CD1c-positive myeloid dendritic cell (primary cell): ENCODE measurements around the gene TMED10.

Experiments used
- DNase-seq: peaks from one replicate; pipeline ENCODE4 v3.0.0-alpha.2; 2016; ENCODE audit errors: extremely low spot score

TMED10 gene

GRCh38 chr14:75176142-75176820 lies at the start of gene TMED10:
Gene TMED10, minus strand, starts transcription at chr14:75176612. Its CDS starts 33 bp downstream, at chr14:75176579.
- peak; percentile 96 for DNase-seq

GRCh38 chr14:75224561-75224960 lies 48.1 kb upstream of the TMED10 start:
- no peak for DNase-seq

GRCh38 chr14:75223664-75224154 lies 47.3 kb upstream of the TMED10 start:
- peak; percentile 92 for DNase-seq

- DNase-seq: peak; percentile 94
These were observed 45.8 kb upstream of the TMED10 start for GRCh38 chr14:75222208-75222701.

GRCh38 chr14:75221797-75222196 lies 45.4 kb upstream of the TMED10 start:
- DNase-seq: no peak

- peak; percentile 75 for DNase-seq
These were observed 43.7 kb upstream of the TMED10 start for GRCh38 chr14:75220156-75220555.

GRCh38 chr14:75217508-75218206 lies 41.2 kb upstream of the TMED10 start:
- no peak for DNase-seq

- no peak for DNase-seq
These were observed 40.1 kb upstream of the TMED10 start for GRCh38 chr14:75216427-75217006.

GRCh38 chr14:75215520-75215919 lies 39.1 kb upstream of the TMED10 start:
- DNase-seq: no peak

GRCh38 chr14:75214558-75214957 lies 38.1 kb upstream of the TMED10 start:
- no peak for DNase-seq

- no peak for DNase-seq
These were observed 36.8 kb upstream of the TMED10 start for GRCh38 chr14:75213172-75213571.

GRCh38 chr14:75208843-75209242 lies 32.4 kb upstream of the TMED10 start:
- DNase-seq: no peak

GRCh38 chr14:75206190-75206589 lies 29.8 kb upstream of the TMED10 start:
- no peak for DNase-seq

GRCh38 chr14:75205591-75205990 lies 29.2 kb upstream of the TMED10 start:
- DNase-seq: peak; percentile 59

GRCh38 chr14:75204116-75204515 lies 27.7 kb upstream of the TMED10 start:
- no peak for DNase-seq

- DNase-seq: no peak
These were observed 26.2 kb upstream of the TMED10 start for GRCh38 chr14:75202657-75203056.

GRCh38 chr14:75201087-75201486 lies 24.7 kb upstream of the TMED10 start:
- DNase-seq: no peak

- no peak for DNase-seq
These were observed 24.0 kb upstream of the TMED10 start for GRCh38 chr14:75200451-75200850.

- DNase-seq: peak; percentile 36
These were observed 22.0 kb upstream of the TMED10 start for GRCh38 chr14:75198291-75198933.

- DNase-seq: no peak
These were observed 20.9 kb upstream of the TMED10 start for GRCh38 chr14:75197338-75197737.

GRCh38 chr14:75196468-75196867 lies 20.1 kb upstream of the TMED10 start:
- peak; percentile 83 for DNase-seq

- DNase-seq: no peak
These were observed 19.7 kb upstream of the TMED10 start for GRCh38 chr14:75196064-75196463.
